Measurements from ENCODE around the gene KRTAP4-7.
"Not testable (repeated sequence)": the region's sequence is repeated elsewhere in the genome, so short reads cannot be mapped to it uniquely, and the experiment has no call there.

KRTAP4-7 gene

GRCh38 chr17:41084100-41084856, at the start of gene KRTAP4-7:
Gene KRTAP4-7 (plus strand): TSS chr17:41084150. CDS start chr17:41084207, 57 bp downstream.
- DNase-seq: not testable (repeated sequence)

GRCh38 chr17:41034346-41034935, 49.5 kb upstream of the KRTAP4-7 start, which contains the start of gene KRTAP1-3:
Gene KRTAP1-3 (minus strand): TSS chr17:41034874. CDS start chr17:41034821, 53 bp downstream.
- DNase-seq: not testable (repeated sequence)

- no peak for DNase-seq
Measured at GRCh38 chr17:41037853-41038350, 46.0 kb upstream of the KRTAP4-7 start.

GRCh38 chr17:41040783-41041571, 43.0 kb upstream of the KRTAP4-7 start, which contains the start of gene KRTAP1-1:
Gene KRTAP1-1 (minus strand): TSS chr17:41041450. CDS start chr17:41041397, 53 bp downstream.
- DNase-seq: peak in 1 of 2 experiments; percentile 11

GRCh38 chr17:41042953-41043352, 41.0 kb upstream of the KRTAP4-7 start:
- DNase-seq: no peak

GRCh38 chr17:41046735-41047465, 37.0 kb upstream of the KRTAP4-7 start, which contains the start of gene KRTAP2-1:
Gene KRTAP2-1 (minus strand): TSS chr17:41047316. CDS start chr17:41047267, 49 bp downstream.
- not testable (repeated sequence) for DNase-seq

GRCh38 chr17:41048441-41048840, 35.5 kb upstream of the KRTAP4-7 start:
- DNase-seq: no peak

- no peak for DNase-seq
Measured at GRCh38 chr17:41049110-41049509, 34.8 kb upstream of the KRTAP4-7 start.

GRCh38 chr17:41052566-41052965, 31.4 kb upstream of the KRTAP4-7 start:
- no peak for DNase-seq

- DNase-seq: no peak
Measured at GRCh38 chr17:41054025-41054424, 29.9 kb upstream of the KRTAP4-7 start.

GRCh38 chr17:41054556-41054955, 29.4 kb upstream of the KRTAP4-7 start:
- not testable (repeated sequence) for DNase-seq

- DNase-seq: not testable (repeated sequence)
Measured at GRCh38 chr17:41055130-41055529, 28.8 kb upstream of the KRTAP4-7 start, which contains the start of gene KRTAP2-2. Gene KRTAP2-2 (minus strand): TSS chr17:41055230. CDS start chr17:41055211, 19 bp downstream.

GRCh38 chr17:41057547-41057946, 26.4 kb upstream of the KRTAP4-7 start:
- DNase-seq: no peak

- no peak for DNase-seq
Measured at GRCh38 chr17:41058741-41059140, 25.2 kb upstream of the KRTAP4-7 start.

- DNase-seq: not testable (repeated sequence)
Measured at GRCh38 chr17:41059276-41060051, 24.5 kb upstream of the KRTAP4-7 start.

GRCh38 chr17:41060052-41060604, 23.8 kb upstream of the KRTAP4-7 start, which contains the start of gene KRTAP2-3:
Gene KRTAP2-3 (minus strand): TSS chr17:41060114. CDS start chr17:41060050, 64 bp downstream.
- no peak for DNase-seq

- DNase-seq: no peak
Measured at GRCh38 chr17:41061964-41062363, 22.0 kb upstream of the KRTAP4-7 start.

GRCh38 chr17:41063449-41063848, 20.5 kb upstream of the KRTAP4-7 start:
- DNase-seq: no peak

- no peak for DNase-seq
Measured at GRCh38 chr17:41064301-41064700, 19.6 kb upstream of the KRTAP4-7 start.

- DNase-seq: not testable (repeated sequence)
Measured at GRCh38 chr17:41065016-41065689, 18.8 kb upstream of the KRTAP4-7 start.

All from NCI-H446 (cell line).